AG20443 (cell line): ENCODE data around the gene STYXL2.

Experiments used
- DNase-seq: peaks from one replicate; pipeline ENCODE4 v3.0.0; 2012; ENCODE audit warnings: low spot score, mixed read lengths

Gene STYXL2

DNA sequence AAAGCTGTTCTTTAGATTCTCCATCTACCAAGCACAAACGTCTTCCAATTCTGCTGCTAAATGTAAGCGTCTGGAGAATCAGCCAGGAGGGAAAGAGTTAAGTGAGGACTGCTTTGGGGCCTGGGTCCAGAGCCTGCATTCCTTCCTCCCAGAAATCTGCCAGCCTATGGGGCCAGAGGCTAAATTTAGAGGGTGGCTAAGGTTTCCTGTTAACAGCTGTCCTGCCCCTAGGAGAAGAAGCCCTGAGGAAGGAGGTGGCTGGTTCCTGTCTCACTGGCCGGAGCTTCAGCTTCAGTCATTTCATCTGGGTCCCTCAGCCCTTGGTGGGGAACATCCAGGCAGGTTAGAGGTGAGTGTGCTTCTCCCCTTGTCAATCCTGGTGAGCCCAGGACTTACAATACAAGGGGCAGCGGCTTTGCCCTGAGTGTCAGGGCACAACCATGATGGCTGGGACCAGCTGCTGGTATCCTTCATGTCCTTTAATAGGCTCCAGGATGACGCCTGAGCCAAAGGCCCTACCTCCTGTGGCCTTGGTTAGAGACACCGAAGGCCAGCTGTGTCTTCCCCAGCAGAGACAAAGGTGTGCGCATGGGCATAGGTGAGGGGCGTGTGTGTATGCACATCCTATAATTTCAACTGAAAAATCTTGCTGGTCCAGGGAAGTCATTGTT is at the start of gene STYXL2:
Gene STYXL2 (plus strand): TSS at position 230 of the 671 bp plus-strand sequence. CDS start 775 bp downstream, outside the sequence.
- DNase-seq = no peak

GRCh38 chr1:167051907-167052306 is 42.0 kb upstream of the STYXL2 start:
- no peak for DNase-seq

GRCh38 chr1:167052389-167052788 is 41.5 kb upstream of the STYXL2 start:
- no peak for DNase-seq

- DNase-seq = no peak
These were observed 39.3 kb upstream of the STYXL2 start for GRCh38 chr1:167054531-167054930.

DNA sequence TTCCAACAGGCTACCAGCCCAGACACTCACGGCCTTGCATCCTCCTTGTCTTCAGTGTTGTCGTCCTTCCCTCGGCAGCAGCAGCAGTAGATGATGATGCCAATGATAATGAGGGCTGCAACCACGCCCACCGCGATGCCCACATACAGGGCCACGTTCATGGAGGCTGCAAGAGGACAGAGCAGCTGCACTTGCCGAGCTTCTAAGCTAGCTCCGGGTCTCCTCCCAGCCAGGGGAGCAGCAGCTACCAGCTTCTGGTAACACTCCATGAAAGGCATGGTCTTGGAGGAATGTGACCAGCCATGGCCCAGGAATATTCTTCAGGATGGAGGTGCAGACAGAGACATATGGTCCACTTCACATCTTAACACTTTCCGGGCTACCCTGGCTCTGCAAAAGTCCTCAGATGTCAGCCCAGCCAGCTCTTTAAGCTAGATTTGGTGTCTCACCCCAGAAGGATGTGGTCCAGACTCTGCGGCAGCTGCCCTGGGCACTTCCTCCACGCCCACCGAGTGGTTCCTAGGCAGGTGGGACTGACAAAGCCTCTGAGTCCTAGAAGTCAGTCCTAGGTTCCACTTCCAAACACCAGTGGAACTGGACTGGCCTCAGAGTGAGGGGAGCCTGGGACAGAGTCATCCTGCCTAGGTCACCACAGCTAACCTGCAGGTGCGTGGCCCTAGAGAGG is 38.8 kb upstream of the STYXL2 start:
- DNase-seq = no peak

- DNase-seq = no peak
These were observed 37.2 kb upstream of the STYXL2 start for GRCh38 chr1:167056529-167057231.

- no peak for DNase-seq
These were observed 36.6 kb upstream of the STYXL2 start for GRCh38 chr1:167057241-167057688.

- DNase-seq = peak; percentile 69
These were observed 34.6 kb upstream of the STYXL2 start for GRCh38 chr1:167059045-167059808.

- DNase-seq = no peak
These were observed 34.1 kb upstream of the STYXL2 start for GRCh38 chr1:167059809-167060107.

DNA sequence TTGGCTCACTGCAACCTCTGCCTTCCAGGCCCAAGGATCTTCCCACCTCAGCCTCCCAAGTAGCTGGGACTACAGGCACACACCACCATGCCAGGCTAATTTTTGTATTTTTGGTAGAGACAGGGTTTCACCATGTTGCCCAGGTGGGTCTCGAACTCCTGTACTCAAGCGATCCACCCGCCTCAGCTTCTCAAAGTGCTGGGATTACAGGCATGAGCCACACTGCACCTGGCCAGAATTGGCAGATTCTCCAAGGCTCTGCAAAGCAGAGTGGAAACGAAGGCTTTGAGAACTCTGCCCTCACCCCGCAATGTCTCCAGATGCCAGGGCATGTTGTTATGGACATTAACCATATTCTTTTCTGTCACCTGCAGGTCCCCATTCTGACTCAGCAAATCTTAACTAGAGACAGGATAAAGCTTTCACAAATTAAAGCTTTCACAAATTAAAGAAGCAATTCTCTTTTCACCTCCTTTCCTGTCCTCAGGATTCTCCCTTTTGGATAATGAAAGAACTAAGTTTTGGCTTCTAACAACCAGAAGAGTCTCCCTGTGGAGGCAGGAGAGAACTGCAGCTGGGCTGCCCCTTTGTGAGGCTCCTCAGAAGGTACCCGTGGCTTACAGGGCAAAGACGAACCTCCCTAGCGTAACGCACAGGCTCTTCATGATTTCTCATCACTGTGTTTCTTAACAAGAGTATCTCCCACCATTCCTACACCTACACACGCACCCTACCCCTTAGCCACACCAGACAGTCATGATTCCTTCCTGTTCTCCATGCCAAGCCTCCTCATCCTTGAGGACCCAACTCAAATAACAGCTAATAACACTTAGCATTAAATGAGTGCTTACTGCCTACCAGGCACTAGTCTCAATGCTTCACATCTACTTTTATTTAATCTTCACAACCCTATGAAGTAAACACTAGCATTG is 33.5 kb upstream of the STYXL2 start:
- no peak for DNase-seq

GRCh38 chr1:167061073-167061464 is 32.8 kb upstream of the STYXL2 start:
- no peak for DNase-seq

DNA sequence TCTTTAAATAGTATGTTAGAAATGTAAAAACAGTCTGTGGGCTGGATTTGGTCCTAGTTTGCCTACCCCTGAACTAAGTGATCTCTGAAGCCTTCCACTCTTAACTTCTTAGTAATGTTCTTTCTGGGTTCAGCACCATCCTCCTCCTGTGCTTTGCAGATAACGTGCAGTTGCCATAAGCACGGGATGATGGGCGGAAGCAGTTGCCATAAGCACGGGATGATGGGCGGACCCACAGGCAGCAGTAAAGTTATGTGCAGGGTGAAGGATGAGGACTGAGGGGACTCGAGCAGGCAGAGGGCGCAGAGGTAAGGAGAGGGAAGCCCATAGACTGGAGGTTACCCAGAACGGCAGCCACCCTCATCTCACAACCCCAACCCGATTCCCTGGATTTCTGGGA is 29.3 kb upstream of the STYXL2 start:
- no peak for DNase-seq

DNA sequence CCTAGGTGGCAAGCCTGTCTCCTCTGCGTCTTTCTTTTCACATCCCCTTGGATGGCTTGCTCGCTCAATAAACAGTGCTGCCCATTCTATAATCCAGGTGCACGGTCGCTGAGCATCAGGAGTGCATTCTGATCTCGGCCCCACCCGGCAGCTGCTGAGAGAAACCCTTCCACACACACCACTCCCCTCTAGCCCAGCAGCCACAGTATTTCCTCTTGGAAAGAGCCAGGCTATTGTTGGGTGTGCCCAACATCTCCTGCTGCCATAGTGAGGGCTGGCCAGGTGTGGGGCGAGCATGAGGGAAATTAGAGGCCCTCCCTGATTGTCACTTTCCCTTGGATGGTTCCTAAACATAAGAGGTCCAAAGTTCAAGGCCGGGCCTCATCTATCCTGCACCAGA is 28.4 kb upstream of the STYXL2 start:
- DNase-seq = no peak

DNA sequence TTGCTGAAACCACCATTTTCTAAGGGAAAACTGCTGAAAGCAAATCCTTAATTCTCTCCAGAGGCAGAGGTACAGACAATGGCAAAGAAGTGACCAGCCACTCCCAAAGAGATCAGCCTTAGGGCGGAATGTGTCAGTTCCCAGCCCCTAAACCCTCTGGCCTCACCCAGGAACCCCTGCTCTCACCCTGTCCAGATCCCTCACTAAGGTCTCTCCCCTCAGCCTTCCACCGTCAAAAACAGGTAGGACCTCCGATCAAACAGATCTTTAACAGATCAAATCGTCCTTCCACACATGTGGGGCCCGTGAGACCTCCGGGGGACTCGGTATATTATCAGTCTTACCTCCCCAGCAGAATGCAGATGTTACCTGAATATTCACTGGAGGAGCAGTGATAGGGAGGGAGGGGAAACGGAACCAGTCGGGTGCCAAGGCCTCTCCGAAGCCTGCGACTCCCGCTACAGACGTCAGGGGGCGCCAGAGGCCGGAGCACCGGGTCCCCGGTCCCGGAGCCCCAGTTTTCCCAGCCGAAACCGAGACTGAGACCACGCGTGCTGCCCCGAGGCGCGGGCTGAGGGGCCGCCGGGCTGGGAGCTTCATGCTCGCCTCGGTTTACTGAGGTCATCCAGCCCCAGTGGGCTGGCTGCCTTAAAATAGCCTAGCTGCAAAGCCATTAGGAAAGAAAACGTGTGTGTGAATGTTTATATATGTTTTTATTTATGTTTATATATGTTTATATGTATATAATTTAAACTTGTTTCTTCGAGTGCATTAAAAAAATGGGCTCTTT is 27.3 kb upstream of the STYXL2 start:
- peak; percentile 94 for DNase-seq

- no peak for DNase-seq
These were observed 26.0 kb upstream of the STYXL2 start for GRCh38 chr1:167067904-167068303.

- no peak for DNase-seq
These were observed 25.1 kb upstream of the STYXL2 start for GRCh38 chr1:167068761-167069160.

GRCh38 chr1:167071286-167071685 is 22.6 kb upstream of the STYXL2 start:
- no peak for DNase-seq

DNA sequence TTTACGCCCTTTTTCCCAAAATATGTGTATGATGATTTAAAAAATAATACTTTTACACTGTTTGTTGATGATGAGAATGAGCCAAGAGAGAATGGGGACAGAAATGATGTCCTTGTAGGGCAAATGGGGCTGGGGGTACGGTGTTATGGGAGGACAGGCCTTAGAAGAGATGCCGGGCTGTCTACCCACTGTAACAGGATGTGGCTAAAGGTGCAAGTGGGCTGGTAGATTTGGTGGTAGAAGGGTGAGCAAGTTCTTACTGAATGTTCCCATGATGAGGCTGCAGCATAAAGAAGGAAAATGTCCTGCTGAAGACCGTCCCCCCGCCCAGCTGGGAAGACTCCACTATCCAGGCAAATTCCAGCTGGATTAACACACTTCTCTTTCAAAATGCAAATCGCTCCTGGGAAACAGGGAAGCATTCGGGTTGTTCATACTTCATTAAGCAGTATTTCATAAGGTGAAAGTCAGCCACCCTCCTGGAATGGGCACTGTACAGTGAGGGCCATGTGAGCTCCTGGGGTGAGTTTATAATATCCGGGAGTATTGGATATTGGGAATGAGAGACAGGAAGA is 17.7 kb upstream of the STYXL2 start:
- DNase-seq = no peak

GRCh38 chr1:167077128-167077867 is 16.6 kb upstream of the STYXL2 start:
- DNase-seq = no peak

DNA sequence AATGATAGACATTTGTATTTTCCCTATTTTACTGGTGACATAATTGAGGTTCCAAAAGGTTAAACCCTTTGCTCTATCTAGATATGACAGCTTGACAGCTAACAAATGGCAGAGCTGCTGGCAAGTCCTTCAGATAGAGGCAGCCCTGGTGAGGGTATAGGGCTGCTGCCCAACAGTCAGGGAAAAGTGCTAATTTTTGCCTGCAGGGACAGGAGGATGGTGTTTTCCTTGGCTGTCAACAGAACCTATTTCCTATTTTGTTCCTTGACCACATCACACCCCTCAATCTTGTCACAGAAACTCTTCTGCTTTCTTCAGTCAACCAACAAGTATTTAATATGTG is 16.0 kb upstream of the STYXL2 start:
- no peak for DNase-seq
